Hippocampal formation (tissue), 2 donors: ENCODE measurements around the gene CHRNA1.
A peak's percentile ranks its signal among the peaks of the same experiment; 100 is the strongest.

Experiments used
- DNase-seq, 2 donors: peaks; one replicate each; lab custom pipeline; 2025; lab: John Stamatoyannopoulos, UW

CHRNA1 gene

GRCh38 chr2:174781996-174782395 is 17.7 kb upstream of the CHRNA1 start:
- DNase-seq = peak in 1 of 2 donors; percentile 35

GRCh38 chr2:174781298-174781697 is 17.0 kb upstream of the CHRNA1 start:
- DNase-seq = no peak

GRCh38 chr2:174780856-174781255 is 16.6 kb upstream of the CHRNA1 start:
- DNase-seq = no peak

GRCh38 chr2:174780191-174780840 is 16.0 kb upstream of the CHRNA1 start:
- DNase-seq = no peak

- DNase-seq = no peak
Observed at GRCh38 chr2:174779361-174779928, 15.2 kb upstream of the CHRNA1 start.

- DNase-seq = no peak
Observed at GRCh38 chr2:174778085-174778981, 14.1 kb upstream of the CHRNA1 start.

GRCh38 chr2:174777347-174778084 is 13.2 kb upstream of the CHRNA1 start:
- peak in 1 of 2 donors; percentile 42 for DNase-seq

- no peak for DNase-seq
Observed at GRCh38 chr2:174776675-174777074, 12.4 kb upstream of the CHRNA1 start.

GRCh38 chr2:174776223-174776622 is 12.0 kb upstream of the CHRNA1 start:
- no peak for DNase-seq

GRCh38 chr2:174775571-174775980 is 11.3 kb upstream of the CHRNA1 start:
- DNase-seq = no peak

GRCh38 chr2:174774886-174775285 is 10.6 kb upstream of the CHRNA1 start:
- no peak for DNase-seq

- DNase-seq = no peak
Observed at GRCh38 chr2:174773215-174773614, 8.9 kb upstream of the CHRNA1 start.

GRCh38 chr2:174772472-174772801 is 8.2 kb upstream of the CHRNA1 start:
- DNase-seq = no peak

- peak; percentile 69 to 72 for DNase-seq
Observed at GRCh38 chr2:174771631-174772471, 7.6 kb upstream of the CHRNA1 start.

- DNase-seq = no peak
Observed at GRCh38 chr2:174771136-174771535, 6.9 kb upstream of the CHRNA1 start.

GRCh38 chr2:174768557-174768956 is 4.3 kb upstream of the CHRNA1 start:
- no peak for DNase-seq

- DNase-seq = no peak
Observed at GRCh38 chr2:174766271-174766670, 2.0 kb upstream of the CHRNA1 start.

- no peak for DNase-seq
Observed at GRCh38 chr2:174765576-174765975, 1.3 kb upstream of the CHRNA1 start.

GRCh38 chr2:174763780-174764179 is 492 bp downstream of the CHRNA1 start:
- no peak for DNase-seq

- no peak for DNase-seq
Observed at GRCh38 chr2:174762464-174762863, 1.8 kb downstream of the CHRNA1 start.

- no peak for DNase-seq
Observed at GRCh38 chr2:174761837-174762236, 2.4 kb downstream of the CHRNA1 start.
